Activated B cell treated with CpG ODN at 0.5 μM for 24 hours (primary cell): Measurements from ENCODE around the gene CYP20A1. TPM values are rescaled to one million over a fixed set of nuclear protein-coding genes. Genes with fewer than 3 reads are reported as not detected.
"Not testable (repeated sequence)": the region's sequence is repeated elsewhere in the genome, so short reads cannot be mapped to it uniquely, and the experiment has no call there.

ENCODE experiments used
- ATAC-seq: fragments of 200-7000 bp; cut with Tn5 transposase; one replicate; pipeline ENCODE4 v1.10.0; 2021; ENCODE audit warnings: low read depth, mild to moderate bottlenecking, moderate library complexity
- CTCF ChIA-PET: fragments of 350-600 bp; sonication (Branson Sonifier 250); formaldehyde crosslinking; loops from one replicate; lab custom pipeline; 2021; ENCODE audit warnings: antibody characterized with exemption; lab: Charles Lee
- POLR2A ChIA-PET: fragments of 350-600 bp; sonication (Branson Sonifier 250); formaldehyde crosslinking; loops from one replicate; lab custom pipeline; 2021; ENCODE audit warnings: antibody characterized with exemption; lab: Charles Lee
- DNase-seq: peaks from one replicate; pipeline ENCODE4 v3.0.0; 2022
- H3K27ac Mint-ChIP-seq: one replicate; pipeline ENCODE4 v1.8.0; 2020; ENCODE audit warnings: mixed read lengths
- H3K27me3 Mint-ChIP-seq: one replicate; pipeline ENCODE4 v1.8.0; 2021; ENCODE audit warnings: mixed read lengths
- H3K36me3 Mint-ChIP-seq: one replicate; pipeline ENCODE4 v1.8.0; 2021; ENCODE audit warnings: low read depth, mixed read lengths
- H3K4me1 Mint-ChIP-seq: one replicate; pipeline ENCODE4 v1.8.0; 2021; ENCODE audit warnings: mixed read lengths
- H3K4me3 Mint-ChIP-seq: one replicate; pipeline ENCODE4 v1.8.0; 2020; ENCODE audit warnings: mild to moderate bottlenecking, mixed read lengths
- H3K9me3 Mint-ChIP-seq: one replicate; pipeline ENCODE4 v1.8.0; 2020; ENCODE audit warnings: mixed read lengths
- intact Hi-C: fragments of 100-400 bp; cut with micrococcal nuclease; formaldehyde crosslinking; loops from one replicate; pipeline ENCODE4 v1.15.1; 2024
- total RNA-seq: library from RNA; stranded (reverse); gene quantifications from 2 replicates; pipeline ENCODE4 v1.2.3, GENCODE V29; 2022
- TF ChIP-seq, protein P1 (sequence below): fragments of 200-600 bp; IDR thresholded peaks from one replicate; pipeline ENCODE4 v1.8.0; 2022; ENCODE audit warnings: antibody characterized with exemption, mild to moderate bottlenecking

CYP20A1 gene, protein sequence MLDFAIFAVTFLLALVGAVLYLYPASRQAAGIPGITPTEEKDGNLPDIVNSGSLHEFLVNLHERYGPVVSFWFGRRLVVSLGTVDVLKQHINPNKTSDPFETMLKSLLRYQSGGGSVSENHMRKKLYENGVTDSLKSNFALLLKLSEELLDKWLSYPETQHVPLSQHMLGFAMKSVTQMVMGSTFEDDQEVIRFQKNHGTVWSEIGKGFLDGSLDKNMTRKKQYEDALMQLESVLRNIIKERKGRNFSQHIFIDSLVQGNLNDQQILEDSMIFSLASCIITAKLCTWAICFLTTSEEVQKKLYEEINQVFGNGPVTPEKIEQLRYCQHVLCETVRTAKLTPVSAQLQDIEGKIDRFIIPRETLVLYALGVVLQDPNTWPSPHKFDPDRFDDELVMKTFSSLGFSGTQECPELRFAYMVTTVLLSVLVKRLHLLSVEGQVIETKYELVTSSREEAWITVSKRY
- total RNA-seq = 24.0 and 32.2 TPM in 2 replicates

DNA sequence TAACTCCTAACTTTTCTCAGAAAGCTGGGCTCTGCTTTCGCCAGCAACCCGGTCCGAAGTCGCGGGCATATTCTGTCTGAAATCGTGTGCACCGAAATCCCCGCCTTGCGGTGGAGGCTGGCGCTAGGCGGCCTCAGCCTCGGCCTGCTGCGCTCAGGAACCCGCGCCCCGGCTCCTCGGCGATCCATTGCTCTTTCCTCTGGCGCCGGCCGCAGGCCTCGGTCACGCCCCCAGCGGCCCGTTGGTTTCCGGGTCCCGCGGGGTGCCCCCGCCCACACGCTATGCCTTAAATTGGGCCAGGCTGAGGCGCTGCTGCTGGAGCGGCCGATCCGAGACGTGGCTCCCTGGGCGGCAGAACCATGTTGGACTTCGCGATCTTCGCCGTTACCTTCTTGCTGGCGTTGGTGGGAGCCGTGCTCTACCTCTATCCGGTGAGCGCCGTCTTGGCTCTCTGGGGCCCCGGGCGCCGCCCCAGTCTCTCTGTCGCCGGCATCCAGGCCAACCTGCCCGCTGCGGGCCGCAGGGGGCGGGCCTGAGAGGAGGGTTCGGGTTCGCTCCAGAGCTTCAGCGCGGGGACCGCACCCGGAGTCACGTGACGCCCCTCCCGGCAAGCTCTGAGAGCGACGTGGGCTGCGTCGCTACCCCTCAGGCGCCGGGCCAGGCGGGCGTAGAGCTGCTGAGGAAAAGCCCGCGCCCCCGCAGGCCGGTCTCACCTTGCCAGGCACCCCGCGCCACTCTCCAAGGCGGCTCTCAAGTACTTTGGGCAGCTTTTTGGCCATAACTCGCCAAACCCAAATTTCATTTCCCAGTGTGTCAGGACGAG is at the start of gene CYP20A1:
CYP20A1 (plus strand) TSS at position 315 of the 823 bp plus-strand sequence; CDS start at position 360, 45 bp downstream.
- peak within 1 kb of the TSS; percentile 95 for H3K27ac Mint-ChIP-seq
- H3K4me3 Mint-ChIP-seq = peak within 1 kb of the TSS; percentile 96
- TF ChIP-seq, protein P1, sequence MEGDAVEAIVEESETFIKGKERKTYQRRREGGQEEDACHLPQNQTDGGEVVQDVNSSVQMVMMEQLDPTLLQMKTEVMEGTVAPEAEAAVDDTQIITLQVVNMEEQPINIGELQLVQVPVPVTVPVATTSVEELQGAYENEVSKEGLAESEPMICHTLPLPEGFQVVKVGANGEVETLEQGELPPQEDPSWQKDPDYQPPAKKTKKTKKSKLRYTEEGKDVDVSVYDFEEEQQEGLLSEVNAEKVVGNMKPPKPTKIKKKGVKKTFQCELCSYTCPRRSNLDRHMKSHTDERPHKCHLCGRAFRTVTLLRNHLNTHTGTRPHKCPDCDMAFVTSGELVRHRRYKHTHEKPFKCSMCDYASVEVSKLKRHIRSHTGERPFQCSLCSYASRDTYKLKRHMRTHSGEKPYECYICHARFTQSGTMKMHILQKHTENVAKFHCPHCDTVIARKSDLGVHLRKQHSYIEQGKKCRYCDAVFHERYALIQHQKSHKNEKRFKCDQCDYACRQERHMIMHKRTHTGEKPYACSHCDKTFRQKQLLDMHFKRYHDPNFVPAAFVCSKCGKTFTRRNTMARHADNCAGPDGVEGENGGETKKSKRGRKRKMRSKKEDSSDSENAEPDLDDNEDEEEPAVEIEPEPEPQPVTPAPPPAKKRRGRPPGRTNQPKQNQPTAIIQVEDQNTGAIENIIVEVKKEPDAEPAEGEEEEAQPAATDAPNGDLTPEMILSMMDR = no peak
- peaks cover 32% of the 10 kb centered on the region for H3K4me1 Mint-ChIP-seq
- H3K36me3 Mint-ChIP-seq = peaks cover 34% of the 10 kb centered on the region
- no peaks in the 10 kb centered on the region for H3K9me3 Mint-ChIP-seq
- CTCF ChIA-PET = interaction anchor here (0.5 to 1.5 kb wide), 3 partner anchors 14 to 253 kb away, joined by 3 to 8 read pairs (median 3); no protein-coding TSS in a partner anchor
- ATAC-seq = peak; percentile 85
- peak; percentile 98 for DNase-seq
- intact Hi-C loops = loop anchor here (1.0 to 10.0 kb wide), 14 partner anchors 14 to 1788 kb away; partner anchors contain the start of genes ABI2, ALS2, BMPR2 and FAM117B
- no peaks in the 10 kb centered on the region for H3K27me3 Mint-ChIP-seq
- POLR2A ChIA-PET = interaction anchor here (0.6 to 2.2 kb wide), 15 partner anchors 11 to 1979 kb away, joined by 3 to 20 read pairs (median 5); partner anchors contain the start of genes ABI2, ALS2, CARF and FAM117B

DNA sequence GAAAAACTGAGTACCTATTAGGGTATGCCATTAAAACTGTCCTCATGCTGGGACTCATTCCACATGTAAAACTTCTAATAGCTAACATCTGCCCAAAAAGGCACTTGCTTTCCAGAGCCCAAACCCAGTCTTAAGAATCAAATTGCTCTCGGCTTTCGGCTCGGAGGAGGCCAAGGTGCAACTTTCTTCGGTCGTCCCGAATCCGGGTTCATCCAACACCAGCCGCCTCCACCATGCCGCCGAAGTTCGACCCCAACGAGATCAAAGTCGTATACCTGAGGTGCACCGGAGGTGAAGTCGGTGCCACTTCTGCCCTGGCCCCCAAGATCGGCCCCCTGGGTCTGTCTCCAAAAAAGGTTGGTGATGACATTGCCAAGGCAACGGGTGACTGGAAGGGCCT is 48.3 kb upstream of the CYP20A1 start:
- POLR2A ChIA-PET, H3K4me3 Mint-ChIP-seq, ATAC-seq, intact Hi-C loops, H3K27ac Mint-ChIP-seq, H3K4me1 Mint-ChIP-seq, H3K27me3 Mint-ChIP-seq, DNase-seq, CTCF ChIA-PET, H3K9me3 Mint-ChIP-seq: not testable (repeated sequence)
- peaks cover 18% of the 10 kb centered on the region for H3K36me3 Mint-ChIP-seq

DNA sequence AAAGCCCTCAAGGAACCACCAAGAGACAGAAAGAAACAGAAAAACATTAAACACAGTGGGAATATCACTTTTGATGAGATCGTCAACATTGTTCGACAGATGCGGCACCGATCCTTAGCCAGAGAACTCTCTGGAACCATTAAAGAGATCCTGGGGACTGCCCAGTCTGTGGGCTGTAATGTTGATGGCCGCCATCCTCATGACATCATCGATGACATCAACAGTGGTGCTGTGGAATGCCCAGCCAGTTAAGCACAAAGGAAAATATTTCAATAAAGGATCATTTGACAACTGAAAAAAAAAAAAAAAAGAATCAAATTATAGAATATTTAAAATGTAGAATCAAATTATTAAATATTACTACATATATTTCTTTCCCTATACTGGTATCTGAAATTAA is 47.8 kb upstream of the CYP20A1 start:
- H3K27me3 Mint-ChIP-seq, H3K9me3 Mint-ChIP-seq, DNase-seq, H3K4me1 Mint-ChIP-seq, H3K27ac Mint-ChIP-seq, ATAC-seq, intact Hi-C loops, CTCF ChIA-PET, H3K4me3 Mint-ChIP-seq, POLR2A ChIA-PET: not testable (repeated sequence)
- peaks cover 18% of the 10 kb centered on the region for H3K36me3 Mint-ChIP-seq

DNA sequence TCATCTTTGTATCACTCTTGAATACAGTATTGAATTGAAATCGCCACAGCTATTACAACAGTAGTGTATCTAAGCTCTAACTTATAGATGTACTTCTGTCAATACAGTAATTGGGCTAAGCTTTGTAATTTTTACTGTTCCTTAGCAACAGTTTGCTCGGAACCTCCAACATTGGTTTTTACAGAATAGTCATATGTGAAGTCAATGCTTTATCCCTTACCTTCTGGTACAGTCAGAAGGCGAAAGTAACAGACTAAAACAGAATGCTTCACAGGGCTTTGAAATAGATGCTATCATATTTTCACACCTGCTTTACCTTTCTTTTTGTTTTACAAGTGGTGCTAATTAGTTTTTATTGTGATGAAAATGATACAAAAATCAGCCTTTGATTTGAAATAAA is 46.9 kb upstream of the CYP20A1 start:
- POLR2A ChIA-PET = no interaction called here

DNA sequence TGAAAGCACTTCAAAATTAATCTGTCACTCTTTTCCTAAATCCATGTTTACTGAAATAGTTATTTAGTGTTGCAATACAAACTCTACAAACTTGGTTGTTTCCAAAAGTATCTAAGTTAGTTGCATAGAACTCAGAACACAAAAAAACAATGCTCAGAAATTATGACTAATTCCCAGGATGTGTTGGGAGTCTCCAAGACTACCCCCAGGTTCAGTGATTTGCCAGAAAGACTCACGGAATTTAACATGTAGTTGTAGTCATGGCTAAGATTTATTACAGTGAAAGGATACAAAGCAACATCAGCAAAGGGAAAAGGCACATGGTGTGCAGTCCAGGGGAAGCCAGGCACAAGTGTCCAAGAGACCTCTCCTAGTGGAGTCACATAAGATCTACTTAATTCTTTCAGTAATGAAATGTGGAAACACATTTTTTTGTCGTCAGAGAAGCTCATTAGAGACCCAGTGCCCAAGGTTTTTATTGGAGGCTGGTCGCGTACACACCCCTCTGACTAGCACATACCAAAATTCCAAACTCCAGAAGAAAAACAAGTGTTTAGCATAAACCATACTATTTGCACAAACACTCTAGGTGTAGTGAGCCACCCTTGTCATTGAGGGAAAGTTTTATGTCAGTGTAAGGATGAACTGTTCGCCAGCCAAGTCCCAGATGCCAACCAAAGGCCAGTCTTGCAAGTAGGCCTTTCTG is 43.3 kb upstream of the CYP20A1 start:
- Mint-ChIP-seq H3K4me1 (no peaks in the 10 kb centered on the region), H3K36me3 (peaks cover 13% of the 10 kb centered on the region), H3K4me3 (no peak overlapping the region), H3K9me3 (no peaks in the 10 kb centered on the region), H3K27me3 (no peaks in the 10 kb centered on the region), H3K27ac (no peak overlapping the region)
- intact Hi-C loops = no loop called here
- ATAC-seq (no peak), DNase-seq (no peak)
- TF ChIP-seq, protein P1 = no peak
- ChIA-PET POLR2A (no interaction called here), CTCF (no interaction called here)

More for the DNA sequence above, 46.9 kb upstream of the CYP20A1 start:
- Mint-ChIP-seq H3K9me3 (no peaks in the 10 kb centered on the region), H3K4me3 (no peak overlapping the region), H3K4me1 (no peaks in the 10 kb centered on the region), H3K36me3 (peaks cover 18% of the 10 kb centered on the region), H3K27me3 (no peaks in the 10 kb centered on the region), H3K27ac (no peak overlapping the region)
- TF ChIP-seq, protein P1 = no peak
- ATAC-seq = no peak
- intact Hi-C loops = no loop called here
- CTCF ChIA-PET = no interaction called here
- no peak for DNase-seq
